ENCODE data around the gene PGAP1. TPM values are rescaled to one million over a fixed set of nuclear protein-coding genes. Genes with fewer than 3 reads are reported as not detected.

Gene PGAP1
- total and polyA plus RNA-seq, 2 experiments from 2014 or later: 2.4 to 6.3 TPM

- H3K4me2 ChIP-seq (ENCODE audit: unreplicated experiment): peak overlapping the region; percentile 7
- H3K27me3 ChIP-seq (replicated peaks; ENCODE audit: insufficient read depth): no peaks in the 10 kb centered on the region
- TF ChIP-seq EZH2phosphoT487 (IDR thresholded peaks at IDR 0.05; ENCODE audit: insufficient read depth, low read depth) (no peak), EZH2 (IDR thresholded peaks at IDR 0.05; ENCODE audit: insufficient read depth, poor library complexity, severe bottlenecking) (no peak)
- H3K4me3 ChIP-seq: no peak overlapping the region; the same call in 1 of the 2 replicates
- H3K9ac ChIP-seq: no peak overlapping the region
- WGBS, 2 experiments (ENCODE audit: low coverage in 1 of 2, low lambda C conversion rate in 2 of 2, missing lambda C conversion rate in 2 of 2): 0 to 9% methylated on average over 1 of the region's 1 CpG
- H3K4me1 ChIP-seq (ENCODE audit: insufficient read depth): peaks cover 24% of the 10 kb centered on the region
- H3F3A ChIP-seq (ENCODE audit: insufficient read depth): peaks cover 20% of the 10 kb centered on the region
- H3K27ac ChIP-seq: no peak overlapping the region
- H3K9me3 ChIP-seq (ENCODE audit: low read depth): no peaks in the 10 kb centered on the region
- no peaks in the 10 kb centered on the region for H3K9me2 ChIP-seq (ENCODE audit: insufficient read depth)
- peaks cover 11% of the 10 kb centered on the region for H3K79me2 ChIP-seq (ENCODE audit: insufficient read depth)
- H4K20me1 ChIP-seq (ENCODE audit: insufficient read depth): no peaks in the 10 kb centered on the region
- in situ Hi-C loops (cut with MboI): no loop called here
- H2AFZ ChIP-seq: peak overlapping the region; percentile 33; the same call in 1 of the 2 replicates
- no peaks in the 10 kb centered on the region for H3K36me3 ChIP-seq (ENCODE audit: low read depth)
- DNase-seq: peak; percentile 51
Measured at GRCh38 chr2:196804381-196804780, 122.1 kb downstream of the PGAP1 start.

DNA sequence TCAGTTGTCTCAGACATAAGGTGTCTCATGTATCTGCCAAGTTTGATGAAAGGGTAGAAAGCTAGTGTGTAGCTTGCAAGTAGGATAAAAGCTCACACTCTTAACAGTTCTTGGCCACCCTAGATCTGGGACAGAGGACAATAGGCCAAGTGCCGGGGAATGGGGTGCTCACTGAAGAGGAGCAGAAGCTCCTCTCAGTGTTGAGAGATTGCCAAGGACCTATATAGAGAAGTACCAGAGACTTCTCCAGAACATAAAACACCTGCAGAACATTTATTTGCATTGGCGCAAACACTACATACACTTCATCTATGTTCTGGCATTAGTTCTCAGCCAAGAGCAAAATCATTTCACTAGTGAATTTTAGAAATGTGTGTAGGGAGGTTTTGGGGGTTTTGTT is 124.1 kb downstream of the PGAP1 start:
- peaks cover 28% of the 10 kb centered on the region for H3K4me1 ChIP-seq (ENCODE audit: insufficient read depth)
- TF ChIP-seq EZH2 (IDR thresholded peaks at IDR 0.05; ENCODE audit: insufficient read depth, poor library complexity, severe bottlenecking) (no peak), EZH2phosphoT487 (IDR thresholded peaks at IDR 0.05; ENCODE audit: insufficient read depth, low read depth) (no peak)
- peak overlapping the region; percentile 95 for H2AFZ ChIP-seq
- DNase-seq: no peak
- peaks cover 20% of the 10 kb centered on the region for H3F3A ChIP-seq (ENCODE audit: insufficient read depth)
- in situ Hi-C loops (cut with MboI): no loop called here
- no peaks in the 10 kb centered on the region for H4K20me1 ChIP-seq (ENCODE audit: insufficient read depth)
- no peak overlapping the region for H3K4me3 ChIP-seq
- no peak overlapping the region for H3K9ac ChIP-seq
- 89 to 94% methylated on average over 2 of the region's 2 CpGs for WGBS, 2 experiments (ENCODE audit: low coverage in 1 of 2, low lambda C conversion rate in 2 of 2, missing lambda C conversion rate in 2 of 2)
- no peak overlapping the region for H3K27ac ChIP-seq
- H3K9me2 ChIP-seq (ENCODE audit: insufficient read depth): no peaks in the 10 kb centered on the region
- H3K79me2 ChIP-seq (ENCODE audit: insufficient read depth): peaks cover 29% of the 10 kb centered on the region
- H3K27me3 ChIP-seq (replicated peaks; ENCODE audit: insufficient read depth): no peaks in the 10 kb centered on the region
- 0 out of 2 replicates have a peak, but pooled peaks cover 4% of the 10 kb centered on the region for H3K36me3 ChIP-seq (ENCODE audit: low read depth)
- H3K4me2 ChIP-seq (ENCODE audit: unreplicated experiment): no peak overlapping the region
- H3K9me3 ChIP-seq (ENCODE audit: low read depth): no peaks in the 10 kb centered on the region

GRCh38 chr2:196801674-196802261 is 124.7 kb downstream of the PGAP1 start:
- no peaks in the 10 kb centered on the region for H4K20me1 ChIP-seq (ENCODE audit: insufficient read depth)
- no peak overlapping the region for H3K4me3 ChIP-seq
- H3K9me2 ChIP-seq (ENCODE audit: insufficient read depth): no peaks in the 10 kb centered on the region
- no peak for TF ChIP-seq EZH2 (IDR thresholded peaks at IDR 0.05; ENCODE audit: insufficient read depth, poor library complexity, severe bottlenecking)
- no peak for TF ChIP-seq EZH2phosphoT487 (IDR thresholded peaks at IDR 0.05; ENCODE audit: insufficient read depth, low read depth)
- H3K4me1 ChIP-seq (ENCODE audit: insufficient read depth): peaks cover 31% of the 10 kb centered on the region
- H3K9ac ChIP-seq: no peak overlapping the region
- H3K27me3 ChIP-seq (replicated peaks; ENCODE audit: insufficient read depth): no peaks in the 10 kb centered on the region
- in situ Hi-C loops (cut with MboI): no loop called here
- peak; percentile 69 for DNase-seq
- no peaks in the 10 kb centered on the region for H3K9me3 ChIP-seq (ENCODE audit: low read depth)
- peaks cover 20% of the 10 kb centered on the region for H3F3A ChIP-seq (ENCODE audit: insufficient read depth)
- H3K27ac ChIP-seq: peak overlapping the region; percentile 59
- H3K4me2 ChIP-seq (ENCODE audit: unreplicated experiment): no peak overlapping the region
- peaks cover 36% of the 10 kb centered on the region for H3K79me2 ChIP-seq (ENCODE audit: insufficient read depth)
- 0 to 2% methylated on average over 2 of the region's 2 CpGs for WGBS, 2 experiments (ENCODE audit: low coverage in 1 of 2, low lambda C conversion rate in 2 of 2, missing lambda C conversion rate in 2 of 2)
- H3K36me3 ChIP-seq (ENCODE audit: low read depth): peaks cover 10% of the 10 kb centered on the region; the same call in 1 of the 2 replicates
- H2AFZ ChIP-seq: peak overlapping the region; percentile 95

- no peaks in the 10 kb centered on the region for H3K9me3 ChIP-seq (ENCODE audit: low read depth)
- peak; percentile 49 for DNase-seq
- H3K9ac ChIP-seq: peak overlapping the region; percentile 95
- H3F3A ChIP-seq (ENCODE audit: insufficient read depth): peaks cover 11% of the 10 kb centered on the region; the same call in 1 of the 2 replicates
- peak overlapping the region; percentile 82 for H3K4me2 ChIP-seq (ENCODE audit: unreplicated experiment)
- in situ Hi-C loops (cut with MboI): no loop called here
- peaks cover 11% of the 10 kb centered on the region; the same call in 1 of the 2 replicates for H3K36me3 ChIP-seq (ENCODE audit: low read depth)
- 4% methylated on average over 10 of the region's 10 CpGs for WGBS, 2 experiments (ENCODE audit: low coverage in 1 of 2, low lambda C conversion rate in 2 of 2, missing lambda C conversion rate in 2 of 2)
- H3K79me2 ChIP-seq (ENCODE audit: insufficient read depth): peaks cover 48% of the 10 kb centered on the region
- no peaks in the 10 kb centered on the region for H3K9me2 ChIP-seq (ENCODE audit: insufficient read depth)
- no peaks in the 10 kb centered on the region for H4K20me1 ChIP-seq (ENCODE audit: insufficient read depth)
- H3K4me3 ChIP-seq: peak overlapping the region; percentile 98
- peak overlapping the region; percentile 44 for H3K27ac ChIP-seq
- H3K4me1 ChIP-seq (ENCODE audit: insufficient read depth): peaks cover 23% of the 10 kb centered on the region
- peak overlapping the region; percentile 95 for H2AFZ ChIP-seq
- TF ChIP-seq EZH2 (IDR thresholded peaks at IDR 0.05; ENCODE audit: insufficient read depth, poor library complexity, severe bottlenecking) (no peak), EZH2phosphoT487 (IDR thresholded peaks at IDR 0.05; ENCODE audit: insufficient read depth, low read depth) (no peak)
- no peaks in the 10 kb centered on the region for H3K27me3 ChIP-seq (replicated peaks; ENCODE audit: insufficient read depth)
Measured at GRCh38 chr2:196798980-196799379, 127.5 kb downstream of the PGAP1 start.
